Measurements from ENCODE around the gene ATP6V0C.

The ATP6V0C gene

DNA sequence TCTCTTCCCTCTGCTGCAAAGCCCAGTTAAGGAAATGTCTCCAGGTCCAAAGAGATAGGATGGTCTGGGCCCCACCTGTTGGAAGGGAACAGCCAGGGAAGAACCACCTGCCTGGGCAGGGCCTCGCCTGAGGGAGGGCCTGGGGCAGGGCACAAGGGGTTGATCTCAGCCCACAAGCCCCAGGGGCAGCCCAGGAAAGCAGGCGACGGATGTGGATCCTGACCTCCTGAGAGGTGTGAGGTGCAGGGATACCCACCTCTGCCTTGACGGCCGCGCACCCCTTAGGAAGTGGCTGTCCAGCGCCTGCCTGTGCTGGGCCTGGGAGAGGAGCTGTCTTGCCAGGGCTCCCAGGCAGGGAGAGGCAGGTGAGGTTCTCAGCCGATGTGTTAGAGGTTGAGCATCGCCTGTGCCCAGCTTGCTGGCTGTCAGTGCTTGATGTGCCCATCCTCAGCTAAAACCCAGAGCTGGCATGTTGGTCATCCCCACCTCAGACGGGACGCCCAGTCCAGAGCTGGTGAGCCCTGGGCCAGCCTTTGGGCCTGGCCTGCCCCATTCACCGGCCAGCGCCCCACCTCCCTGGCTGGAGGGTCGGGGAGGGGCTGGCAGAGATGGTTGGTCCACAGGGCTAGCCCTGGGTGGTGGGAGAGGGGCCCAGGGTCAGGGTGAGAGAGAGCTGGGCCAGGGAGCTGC is 17.0 kb downstream of the ATP6V0C start:
- H3K9me3 ChIP-seq (ENCODE audit: insufficient read depth, low read depth, low read length): no peaks in the 10 kb centered on the region
- no peaks in the 10 kb centered on the region for H3K27me3 ChIP-seq (ENCODE audit: insufficient read depth, low read length, poor library complexity, severe bottlenecking)
- TF ChIP-seq, protein P1, sequence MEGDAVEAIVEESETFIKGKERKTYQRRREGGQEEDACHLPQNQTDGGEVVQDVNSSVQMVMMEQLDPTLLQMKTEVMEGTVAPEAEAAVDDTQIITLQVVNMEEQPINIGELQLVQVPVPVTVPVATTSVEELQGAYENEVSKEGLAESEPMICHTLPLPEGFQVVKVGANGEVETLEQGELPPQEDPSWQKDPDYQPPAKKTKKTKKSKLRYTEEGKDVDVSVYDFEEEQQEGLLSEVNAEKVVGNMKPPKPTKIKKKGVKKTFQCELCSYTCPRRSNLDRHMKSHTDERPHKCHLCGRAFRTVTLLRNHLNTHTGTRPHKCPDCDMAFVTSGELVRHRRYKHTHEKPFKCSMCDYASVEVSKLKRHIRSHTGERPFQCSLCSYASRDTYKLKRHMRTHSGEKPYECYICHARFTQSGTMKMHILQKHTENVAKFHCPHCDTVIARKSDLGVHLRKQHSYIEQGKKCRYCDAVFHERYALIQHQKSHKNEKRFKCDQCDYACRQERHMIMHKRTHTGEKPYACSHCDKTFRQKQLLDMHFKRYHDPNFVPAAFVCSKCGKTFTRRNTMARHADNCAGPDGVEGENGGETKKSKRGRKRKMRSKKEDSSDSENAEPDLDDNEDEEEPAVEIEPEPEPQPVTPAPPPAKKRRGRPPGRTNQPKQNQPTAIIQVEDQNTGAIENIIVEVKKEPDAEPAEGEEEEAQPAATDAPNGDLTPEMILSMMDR (conservative IDR thresholded peaks at IDR 0.05; ENCODE audit: low read length): no peak
- TF ChIP-seq EZH2phosphoT487 (IDR thresholded peaks at IDR 0.05; ENCODE audit: borderline replicate concordance): no peak
- H3K4me2 ChIP-seq (ENCODE audit: low read depth, low read length, poor library complexity, severe bottlenecking): peak overlapping the region; percentile 93
- no peaks in the 10 kb centered on the region for H3K9me2 ChIP-seq (replicated peaks; ENCODE audit: low read depth, low read length)
- no peaks in the 10 kb centered on the region for H3F3A ChIP-seq (ENCODE audit: low read depth)
- H3K9ac ChIP-seq (ENCODE audit: low read depth, low read length, poor library complexity, severe bottlenecking): no peak overlapping the region
- H3K36me3 ChIP-seq (ENCODE audit: insufficient read depth, low read length): no peaks in the 10 kb centered on the region
- H2AFZ ChIP-seq (ENCODE audit: low read length): no peak overlapping the region
- H3K4me3 ChIP-seq (ENCODE audit: low read length, poor library complexity, severe bottlenecking): no peak overlapping the region
- H4K20me1 ChIP-seq (ENCODE audit: insufficient read depth, low read length, poor library complexity, severe bottlenecking): no peaks in the 10 kb centered on the region
- peaks cover 10% of the 10 kb centered on the region for H3K4me1 ChIP-seq (ENCODE audit: insufficient read depth, low read length, poor library complexity, severe bottlenecking)
- H3K79me2 ChIP-seq (ENCODE audit: insufficient read depth, low read length): no peaks in the 10 kb centered on the region

GRCh38 chr16:2531371-2531695 is 17.6 kb downstream of the ATP6V0C start, which contains the start of gene CEMP1:
Gene CEMP1 (minus strand): TSS chr16:2531408. CDS start chr16:2531073, 335 bp downstream.
- Histone ChIP-seq H3K36me3 (ENCODE audit: insufficient read depth, low read length) (no peaks in the 10 kb centered on the region), H3F3A (ENCODE audit: low read depth) (no peaks in the 10 kb centered on the region), H2AFZ (ENCODE audit: low read length) (peak within 1 kb of the TSS; percentile 83), H3K4me3 (ENCODE audit: low read length, poor library complexity, severe bottlenecking) (peak within 1 kb of the TSS; percentile 78), H3K9ac (ENCODE audit: low read depth, low read length, poor library complexity, severe bottlenecking) (peak within 1 kb of the TSS; percentile 74), H3K9me3 (ENCODE audit: insufficient read depth, low read depth, low read length) (no peaks in the 10 kb centered on the region), H3K9me2 (replicated peaks; ENCODE audit: low read depth, low read length) (no peaks in the 10 kb centered on the region), H4K20me1 (ENCODE audit: insufficient read depth, low read length, poor library complexity, severe bottlenecking) (no peaks in the 10 kb centered on the region), H3K4me1 (ENCODE audit: insufficient read depth, low read length, poor library complexity, severe bottlenecking) (peaks cover 10% of the 10 kb centered on the region), H3K27me3 (ENCODE audit: insufficient read depth, low read length, poor library complexity, severe bottlenecking) (no peaks in the 10 kb centered on the region), H3K79me2 (ENCODE audit: insufficient read depth, low read length) (no peaks in the 10 kb centered on the region), H3K4me2 (ENCODE audit: low read depth, low read length, poor library complexity, severe bottlenecking) (peak within 1 kb of the TSS; percentile 93)
- TF ChIP-seq EZH2phosphoT487 (IDR thresholded peaks at IDR 0.05; ENCODE audit: borderline replicate concordance): no peak
- TF ChIP-seq, protein P1 (conservative IDR thresholded peaks at IDR 0.05; ENCODE audit: low read length): no peak

DNA sequence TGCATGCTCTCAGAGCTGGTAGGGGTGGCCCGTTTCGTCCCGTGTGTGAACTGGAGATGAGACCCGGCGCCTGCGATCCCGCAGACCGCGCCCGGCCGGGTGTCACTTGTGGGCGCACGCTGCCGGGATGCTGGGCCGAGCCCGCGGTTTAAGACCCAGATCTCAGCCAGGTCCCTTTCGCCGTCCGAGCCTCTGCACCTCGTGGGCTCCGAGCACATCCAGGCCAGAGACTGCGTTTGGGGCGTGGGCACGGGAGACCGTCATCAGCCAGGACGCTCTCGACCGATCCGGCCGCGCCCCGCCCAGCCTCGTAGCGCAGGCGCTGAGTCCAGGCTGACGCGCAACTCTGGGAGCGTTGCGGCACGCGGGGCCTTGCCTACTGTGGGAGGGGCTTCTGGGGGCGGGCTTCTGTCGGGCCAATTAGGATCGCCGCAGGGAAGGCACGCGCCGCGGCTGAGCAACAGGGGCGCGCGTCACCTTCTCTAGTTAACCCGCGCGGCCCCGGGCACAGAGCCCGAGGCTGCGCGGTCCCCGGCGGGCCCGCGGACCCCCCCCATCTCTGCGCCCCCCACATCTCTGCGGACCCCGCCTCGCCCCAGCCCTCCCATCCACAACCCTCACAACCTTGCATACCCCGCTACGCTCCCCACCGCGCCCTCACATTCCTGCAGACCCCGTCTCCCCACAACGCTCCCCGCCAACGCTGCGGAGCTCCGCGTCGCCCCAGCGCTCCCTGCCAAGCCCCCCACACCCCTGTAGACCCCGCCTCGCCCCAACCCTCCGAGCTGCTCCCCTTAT is 18.1 kb downstream of the ATP6V0C start:
- no peak for TF ChIP-seq EZH2phosphoT487 (IDR thresholded peaks at IDR 0.05; ENCODE audit: borderline replicate concordance)
- TF ChIP-seq, protein P1 (conservative IDR thresholded peaks at IDR 0.05; ENCODE audit: low read length): no peak
- Histone ChIP-seq H3K4me1 (ENCODE audit: insufficient read depth, low read length, poor library complexity, severe bottlenecking) (peaks cover 10% of the 10 kb centered on the region), H3F3A (ENCODE audit: low read depth) (no peaks in the 10 kb centered on the region), H4K20me1 (ENCODE audit: insufficient read depth, low read length, poor library complexity, severe bottlenecking) (no peaks in the 10 kb centered on the region), H3K4me2 (ENCODE audit: low read depth, low read length, poor library complexity, severe bottlenecking) (peak overlapping the region; percentile 93), H3K9me2 (replicated peaks; ENCODE audit: low read depth, low read length) (no peaks in the 10 kb centered on the region), H3K4me3 (ENCODE audit: low read length, poor library complexity, severe bottlenecking) (peak overlapping the region; percentile 78), H3K27me3 (ENCODE audit: insufficient read depth, low read length, poor library complexity, severe bottlenecking) (no peaks in the 10 kb centered on the region), H3K79me2 (ENCODE audit: insufficient read depth, low read length) (no peaks in the 10 kb centered on the region), H3K9ac (ENCODE audit: low read depth, low read length, poor library complexity, severe bottlenecking) (peak overlapping the region; percentile 74), H2AFZ (ENCODE audit: low read length) (peak overlapping the region; percentile 83), H3K36me3 (ENCODE audit: insufficient read depth, low read length) (no peaks in the 10 kb centered on the region), H3K9me3 (ENCODE audit: insufficient read depth, low read depth, low read length) (no peaks in the 10 kb centered on the region)
